ENCODE results near the gene TBC1D4. TPM values are rescaled to one million over a fixed set of nuclear protein-coding genes. Genes with fewer than 3 reads are reported as not detected.

The TBC1D4 gene
- total RNA-seq, 4 donors from 2014 or later = 49.9 to 279 (median 211) TPM

DNA sequence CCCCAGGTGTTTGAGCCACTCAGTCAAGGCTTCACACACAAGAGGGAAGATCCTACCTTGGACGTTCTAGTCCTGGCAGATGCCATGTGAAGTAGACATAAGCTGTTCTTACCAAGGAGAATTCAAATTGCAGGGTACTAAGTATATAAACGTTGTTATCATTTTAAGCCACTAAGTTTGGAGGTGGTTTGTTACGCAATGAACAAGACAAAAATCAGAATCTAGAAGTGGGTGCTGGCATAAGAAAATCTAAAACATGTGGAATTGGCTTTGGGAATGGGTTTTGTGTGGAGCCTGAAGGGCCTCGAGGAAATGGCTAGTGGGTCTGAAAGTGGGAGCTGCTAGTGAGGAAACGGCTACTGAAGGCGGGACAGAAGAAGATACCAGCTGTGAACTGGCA is 83.9 kb downstream of the TBC1D4 start:
- intact Hi-C loops (cut with DNase I; ENCODE audit: low total_unique reads) (no loop called here), in situ Hi-C loops (cut with MboI; ENCODE audit: low sequenced_read_pairs in 4 of 4) (no loop called here)
- TF ChIP-seq POLR2A (IDR thresholded peaks at IDR 0.05) = no peak
- TF ChIP-seq, protein P1, sequence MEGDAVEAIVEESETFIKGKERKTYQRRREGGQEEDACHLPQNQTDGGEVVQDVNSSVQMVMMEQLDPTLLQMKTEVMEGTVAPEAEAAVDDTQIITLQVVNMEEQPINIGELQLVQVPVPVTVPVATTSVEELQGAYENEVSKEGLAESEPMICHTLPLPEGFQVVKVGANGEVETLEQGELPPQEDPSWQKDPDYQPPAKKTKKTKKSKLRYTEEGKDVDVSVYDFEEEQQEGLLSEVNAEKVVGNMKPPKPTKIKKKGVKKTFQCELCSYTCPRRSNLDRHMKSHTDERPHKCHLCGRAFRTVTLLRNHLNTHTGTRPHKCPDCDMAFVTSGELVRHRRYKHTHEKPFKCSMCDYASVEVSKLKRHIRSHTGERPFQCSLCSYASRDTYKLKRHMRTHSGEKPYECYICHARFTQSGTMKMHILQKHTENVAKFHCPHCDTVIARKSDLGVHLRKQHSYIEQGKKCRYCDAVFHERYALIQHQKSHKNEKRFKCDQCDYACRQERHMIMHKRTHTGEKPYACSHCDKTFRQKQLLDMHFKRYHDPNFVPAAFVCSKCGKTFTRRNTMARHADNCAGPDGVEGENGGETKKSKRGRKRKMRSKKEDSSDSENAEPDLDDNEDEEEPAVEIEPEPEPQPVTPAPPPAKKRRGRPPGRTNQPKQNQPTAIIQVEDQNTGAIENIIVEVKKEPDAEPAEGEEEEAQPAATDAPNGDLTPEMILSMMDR (IDR thresholded peaks at IDR 0.05 in 4 of 5, conservative IDR thresholded peaks at IDR 0.05 in 1 of 5) = no peak
- peak overlapping the region; percentile 36 to 48 (median 42) for H3K27ac ChIP-seq
- no peak for ATAC-seq
- peaks cover 66 to 88% of the 10 kb centered on the region in 2 donors for H3K4me1 ChIP-seq
- no peak overlapping the region for H3K4me3 ChIP-seq
- H3K9me3 ChIP-seq = no peaks in the 10 kb centered on the region
- DNase-seq = no peak
- H3K36me3 ChIP-seq = no peaks in the 10 kb centered on the region
- H3K27me3 ChIP-seq = no peaks in the 10 kb centered on the region

DNA sequence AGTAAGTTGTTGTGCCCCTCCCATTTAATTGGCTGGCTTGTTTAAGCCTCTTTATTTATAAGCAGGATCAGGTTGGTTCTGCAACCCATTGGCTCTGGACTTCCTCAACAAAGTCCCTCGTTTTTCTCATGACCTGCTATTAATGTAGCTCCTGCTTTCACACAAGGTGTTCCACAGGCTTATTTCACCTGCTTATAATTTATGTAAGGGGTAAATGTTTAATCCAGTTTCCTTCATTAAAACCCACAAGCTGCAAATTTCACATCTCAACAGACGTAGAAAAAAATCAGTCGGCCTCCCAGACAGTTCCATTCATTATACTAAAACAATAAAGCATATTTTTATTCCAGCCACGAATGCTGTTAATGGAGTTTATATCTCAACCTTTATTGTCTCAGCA is 86.1 kb downstream of the TBC1D4 start:
- DNase-seq (no peak), ATAC-seq (no peak)
- H3K4me1 ChIP-seq = peaks cover 55 to 86% of the 10 kb centered on the region in 2 donors
- H3K27me3 ChIP-seq = no peaks in the 10 kb centered on the region
- TF ChIP-seq, protein P1 (IDR thresholded peaks at IDR 0.05 in 4 of 5, conservative IDR thresholded peaks at IDR 0.05 in 1 of 5) = no peak
- TF ChIP-seq POLR2A (IDR thresholded peaks at IDR 0.05) = no peak
- H3K4me3 ChIP-seq = no peak overlapping the region
- peak overlapping the region in 2 of 4 donors; percentile 1 to 45 for H3K27ac ChIP-seq
- in situ Hi-C loops (cut with MboI; ENCODE audit: low sequenced_read_pairs in 4 of 4) = no loop called here
- H3K36me3 ChIP-seq = no peaks in the 10 kb centered on the region
- no peaks in the 10 kb centered on the region for H3K9me3 ChIP-seq
- intact Hi-C loops (cut with DNase I; ENCODE audit: low total_unique reads) = no loop called here

DNA sequence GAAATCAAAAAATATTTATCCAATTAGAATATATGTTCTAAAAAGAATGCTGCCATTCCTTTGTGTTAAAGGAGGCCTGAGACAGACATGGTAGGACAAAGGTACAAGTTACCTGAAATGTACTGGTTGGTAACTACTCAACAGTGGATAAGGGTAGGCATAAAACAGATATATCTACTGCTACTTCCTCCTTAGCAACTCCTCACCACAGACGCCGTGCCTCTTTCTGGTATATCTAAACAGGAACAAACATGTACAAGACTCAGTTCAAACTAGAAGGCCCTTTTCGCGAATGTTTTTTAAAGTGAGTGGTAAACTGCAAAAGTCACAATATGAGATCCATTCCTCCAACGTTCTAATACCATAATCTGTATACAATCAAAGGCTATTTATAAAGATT is 86.9 kb downstream of the TBC1D4 start:
- H3K27me3 ChIP-seq = no peaks in the 10 kb centered on the region
- H3K9me3 ChIP-seq = no peaks in the 10 kb centered on the region
- DNase-seq (no peak), ATAC-seq (no peak)
- in situ Hi-C loops (cut with MboI; ENCODE audit: low sequenced_read_pairs in 4 of 4) (no loop called here), intact Hi-C loops (cut with DNase I; ENCODE audit: low total_unique reads) (no loop called here)
- no peaks in the 10 kb centered on the region for H3K36me3 ChIP-seq
- peak overlapping the region in 1 of 4 donors; percentile 6 for H3K27ac ChIP-seq
- H3K4me3 ChIP-seq = no peak overlapping the region
- no peak for TF ChIP-seq POLR2A (IDR thresholded peaks at IDR 0.05)
- TF ChIP-seq, protein P1 (IDR thresholded peaks at IDR 0.05 in 4 of 5, conservative IDR thresholded peaks at IDR 0.05 in 1 of 5) = no peak
- H3K4me1 ChIP-seq = peaks cover 50 to 84% of the 10 kb centered on the region in 2 donors

DNA sequence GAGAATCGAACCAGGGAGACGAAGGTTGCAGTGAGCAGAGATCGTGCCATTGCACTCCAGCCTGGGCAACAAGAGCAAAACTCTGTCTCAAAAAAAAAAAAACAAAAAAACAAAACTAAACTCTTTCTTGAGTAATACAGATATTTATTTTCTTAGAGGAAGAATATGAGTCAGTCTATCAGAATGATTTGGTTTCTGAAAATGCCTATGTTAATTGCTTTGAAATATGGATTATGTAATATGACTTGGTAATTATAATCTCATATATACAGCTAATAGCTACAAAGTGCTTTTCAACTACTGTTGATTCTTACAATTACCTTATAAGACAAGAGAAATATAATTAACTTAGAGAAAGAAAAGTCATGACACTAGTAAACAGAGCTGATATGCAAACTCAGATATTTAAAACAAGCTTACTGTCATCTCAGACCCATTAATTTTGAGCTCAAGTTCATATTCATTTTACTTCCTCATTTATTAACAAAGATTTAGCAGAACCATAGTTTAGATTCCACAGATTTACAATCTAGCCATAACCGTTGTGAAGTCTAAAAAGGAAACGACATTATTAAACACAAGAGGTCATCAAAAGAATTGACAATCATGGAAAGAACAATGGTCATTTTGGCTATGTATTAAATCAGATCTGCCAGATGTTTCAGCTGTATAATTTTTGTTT is 88.0 kb downstream of the TBC1D4 start:
- DNase-seq (no peak), ATAC-seq (no peak)
- H3K27ac ChIP-seq = peak overlapping the region in 1 of 4 donors; percentile 25
- TF ChIP-seq, protein P1 (IDR thresholded peaks at IDR 0.05 in 4 of 5, conservative IDR thresholded peaks at IDR 0.05 in 1 of 5) = no peak
- TF ChIP-seq POLR2A (IDR thresholded peaks at IDR 0.05) = no peak
- no peaks in the 10 kb centered on the region for H3K9me3 ChIP-seq
- H3K4me1 ChIP-seq = peaks cover 43 to 77% of the 10 kb centered on the region in 2 donors
- no peak overlapping the region for H3K4me3 ChIP-seq
- in situ Hi-C loops (cut with MboI; ENCODE audit: low sequenced_read_pairs in 4 of 4) (no loop called here), intact Hi-C loops (cut with DNase I; ENCODE audit: low total_unique reads) (no loop called here)
- no peaks in the 10 kb centered on the region for H3K27me3 ChIP-seq
- H3K36me3 ChIP-seq = no peaks in the 10 kb centered on the region
